Suppressor macrophage (primary cell): ENCODE measurements around the gene HSD17B11.
"Not testable (repeated sequence)": the region's sequence is repeated elsewhere in the genome, so short reads cannot be mapped to it uniquely, and the experiment has no call there.

Source experiments
- DNase-seq, 4 experiments: peaks; one replicate each; pipeline ENCODE4 v3.0.0-alpha.2; 2020 to 2022

HSD17B11 gene

DNA sequence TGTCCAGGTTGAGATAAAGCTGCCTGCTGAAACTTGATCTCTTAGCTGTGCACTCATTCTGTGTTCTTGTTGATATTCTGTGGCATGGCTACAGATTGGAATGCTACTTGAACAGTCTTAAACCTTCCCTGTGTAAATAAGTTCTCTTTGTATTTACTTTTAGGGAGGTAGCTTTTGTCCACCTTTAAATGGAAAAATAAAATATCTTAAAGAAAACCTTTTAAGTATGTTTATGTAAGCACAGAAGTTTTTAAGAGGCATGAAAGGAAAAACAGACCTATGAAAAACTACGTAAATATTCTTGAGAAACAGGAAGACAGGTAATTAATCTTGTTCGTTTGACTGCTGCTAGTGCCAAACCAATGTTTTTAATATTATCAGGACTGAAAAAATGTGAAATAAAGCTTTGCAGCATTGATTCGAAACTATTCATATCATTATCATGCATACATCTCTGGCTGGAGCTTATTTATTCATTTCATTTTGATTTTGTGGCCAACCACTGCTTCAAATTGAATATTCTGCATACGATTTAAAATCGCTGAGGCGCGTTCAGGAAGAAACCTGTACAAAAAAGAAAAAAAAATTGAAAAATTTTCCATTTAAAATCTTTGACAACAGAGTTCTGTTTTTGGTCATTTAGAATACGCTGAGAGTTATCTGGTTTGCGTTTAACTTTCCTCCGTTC lies 86.1 kb downstream of the HSD17B11 start:
- no peak for DNase-seq

GRCh38 chr4:87299898-87300297 lies 91.1 kb downstream of the HSD17B11 start:
- no peak for DNase-seq

DNA sequence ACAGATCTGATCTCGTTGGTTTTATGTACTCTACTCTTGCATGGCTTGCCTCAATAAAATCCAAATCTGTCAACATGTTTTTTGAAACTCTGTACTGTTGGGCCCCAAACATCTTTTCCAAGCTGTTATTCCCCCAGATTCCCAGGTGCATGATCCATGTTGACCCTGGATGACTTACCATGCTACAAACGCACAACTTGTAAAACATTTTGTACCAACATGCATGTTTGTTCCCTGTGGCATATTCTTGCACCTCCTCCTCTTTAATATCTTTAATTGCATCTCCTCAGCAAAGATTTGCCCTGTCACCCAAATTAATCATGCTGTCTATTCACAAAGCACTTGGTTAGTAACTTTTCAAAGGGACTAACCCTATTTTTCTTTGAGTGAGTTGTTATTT lies 92.6 kb downstream of the HSD17B11 start:
- no peak for DNase-seq

GRCh38 chr4:87294911-87295310 lies 96.1 kb downstream of the HSD17B11 start:
- DNase-seq = not testable (repeated sequence)

GRCh38 chr4:87293889-87294288 lies 97.1 kb downstream of the HSD17B11 start:
- not testable (repeated sequence) for DNase-seq

DNA sequence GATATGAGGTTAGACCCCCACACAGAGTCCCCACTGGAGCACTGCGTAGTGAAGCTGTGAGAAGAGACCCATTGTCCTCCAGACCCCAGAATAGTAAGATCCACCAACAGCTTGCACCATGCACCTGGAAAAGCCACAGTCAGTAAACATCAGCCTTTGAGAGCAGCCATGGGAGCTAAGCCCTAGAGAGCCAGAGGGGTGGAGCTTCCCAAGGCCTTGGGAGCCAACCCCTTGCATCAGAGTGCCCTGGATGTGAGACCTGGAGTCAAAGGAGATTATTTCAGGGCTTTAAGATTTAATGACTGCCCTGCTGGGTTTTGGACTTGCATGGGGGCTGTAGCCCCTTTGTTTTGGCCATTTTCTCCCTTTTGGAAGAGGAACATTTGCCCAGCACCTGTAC lies 104.0 kb downstream of the HSD17B11 start:
- no peak for DNase-seq
